ENCODE results near the gene BACH2. TPM values are rescaled to one million over a fixed set of nuclear protein-coding genes. Genes with fewer than 3 reads are reported as not detected.
A peak's percentile ranks its signal among the peaks of the same experiment; 100 is the strongest.

BACH2 gene
- polyA plus RNA-seq, 1 of the 3 experiments (the other 2 are of a cell fraction): 0.46 TPM

- no peak overlapping the region for H3K4me2 ChIP-seq
- CTCF ChIA-PET: interaction anchor here (1.4 kb wide), 1 partner anchor 10 kb away, joined by 4 read pairs; no protein-coding TSS in a partner anchor
Observed at GRCh38 chr6:90008908-90009501, 287.6 kb downstream of the BACH2 start.

GRCh38 chr6:90008189-90008907 lies 288.3 kb downstream of the BACH2 start:
- no peak overlapping the region for H3K4me3 ChIP-seq (ENCODE audit: low read depth in 2 of 2, low read length in 1 of 2)
- 92% methylated on average over 9 of the region's 9 CpGs for WGBS (ENCODE audit: low lambda C conversion rate)
- H3K4me2 ChIP-seq: no peak overlapping the region
- peaks cover 15% of the 10 kb centered on the region for H3F3A ChIP-seq (replicated peaks; ENCODE audit: insufficient read depth)
- no peak overlapping the region for H2AFZ ChIP-seq (ENCODE audit: low read depth)
- no peaks in the 10 kb centered on the region for H3K79me2 ChIP-seq (ENCODE audit: insufficient read depth)
- H3K9me3 ChIP-seq: no peaks in the 10 kb centered on the region
- no peaks in the 10 kb centered on the region for H4K20me1 ChIP-seq (ENCODE audit: insufficient read depth)
- DNase-seq: no peak
- peaks cover 0 to 7% of the 10 kb centered on the region in 2 experiments; a peak in 2 of 4 replicates for H3K4me1 ChIP-seq (ENCODE audit: control insufficient read depth in 1 of 2, insufficient read depth in 2 of 2, low read depth in 1 of 2, low read length in 1 of 2)
- ChIA-PET POLR2A (no interaction called here), CTCF (interaction anchor here (1.4 kb wide), 1 partner anchor 9 kb away, joined by 4 read pairs; no protein-coding TSS in a partner anchor)
- no peaks in the 10 kb centered on the region for H3K36me3 ChIP-seq (replicated peaks in 1 of 2; ENCODE audit: control insufficient read depth in 1 of 2, insufficient read depth in 2 of 2, low read length in 1 of 2)
- no peak for TF ChIP-seq FOXM1 (IDR thresholded peaks at IDR 0.05; ENCODE audit: low read depth)
- TF ChIP-seq MEF2A (IDR thresholded peaks at IDR 0.05; ENCODE audit: borderline replicate concordance, low read depth): no peak
- no peak overlapping the region for H3K9ac ChIP-seq
- peak overlapping the region; percentile 43 to 58; a peak in 3 of 4 replicates for H3K27ac ChIP-seq (ENCODE audit: low read depth in 2 of 2, low read length in 1 of 2)
- H3K9me2 ChIP-seq: no peaks in the 10 kb centered on the region
- H3K27me3 ChIP-seq (ENCODE audit: insufficient read depth): no peaks in the 10 kb centered on the region

More at GRCh38 chr6:90008908-90009501, 287.6 kb downstream of the BACH2 start:
- no peak overlapping the region for H3K9ac ChIP-seq
- no peaks in the 10 kb centered on the region for H3K9me3 ChIP-seq
- POLR2A ChIA-PET: no interaction called here
- H3K27ac ChIP-seq (ENCODE audit: low read depth in 2 of 2, low read length in 1 of 2): peak overlapping the region; percentile 43 to 58; a peak in 3 of 4 replicates
- no peaks in the 10 kb centered on the region for H3K79me2 ChIP-seq (ENCODE audit: insufficient read depth)
- peaks cover 0 to 7% of the 10 kb centered on the region in 2 experiments; a peak in 2 of 4 replicates for H3K4me1 ChIP-seq (ENCODE audit: control insufficient read depth in 1 of 2, insufficient read depth in 2 of 2, low read depth in 1 of 2, low read length in 1 of 2)
- no peaks in the 10 kb centered on the region for H3K36me3 ChIP-seq (replicated peaks in 1 of 2; ENCODE audit: control insufficient read depth in 1 of 2, insufficient read depth in 2 of 2, low read length in 1 of 2)
- DNase-seq: no peak
- H3K27me3 ChIP-seq (ENCODE audit: insufficient read depth): no peaks in the 10 kb centered on the region
- WGBS (ENCODE audit: low lambda C conversion rate): 76% methylated on average over 1 of the region's 1 CpG
- no peaks in the 10 kb centered on the region for H3K9me2 ChIP-seq
- no peak overlapping the region for H3K4me3 ChIP-seq (ENCODE audit: low read depth in 2 of 2, low read length in 1 of 2)
- H4K20me1 ChIP-seq (ENCODE audit: insufficient read depth): no peaks in the 10 kb centered on the region
- H2AFZ ChIP-seq (ENCODE audit: low read depth): no peak overlapping the region
- TF ChIP-seq PBX3 (IDR thresholded peaks at IDR 0.05) (peak; percentile 64), FOSL2 (IDR thresholded peaks at IDR 0.05; ENCODE audit: borderline replicate concordance, low read depth) (peak; percentile 21; the same call in 1 of the 2 replicates), NFIC (IDR thresholded peaks at IDR 0.05; ENCODE audit: borderline replicate concordance) (no peak)
- peaks cover 15% of the 10 kb centered on the region for H3F3A ChIP-seq (replicated peaks; ENCODE audit: insufficient read depth)

GRCh38 chr6:90005048-90005827 lies 291.4 kb downstream of the BACH2 start:
- H3K4me3 ChIP-seq (ENCODE audit: low read depth in 2 of 2, low read length in 1 of 2): no peak overlapping the region
- no peaks in the 10 kb centered on the region for H3K36me3 ChIP-seq (replicated peaks in 1 of 2; ENCODE audit: control insufficient read depth in 1 of 2, insufficient read depth in 2 of 2, low read length in 1 of 2)
- no peaks in the 10 kb centered on the region for H3K9me3 ChIP-seq
- H3K27me3 ChIP-seq (ENCODE audit: insufficient read depth): no peaks in the 10 kb centered on the region
- ChIA-PET CTCF (no interaction called here), POLR2A (no interaction called here)
- H3K4me2 ChIP-seq: no peak overlapping the region
- no peaks in the 10 kb centered on the region for H4K20me1 ChIP-seq (ENCODE audit: insufficient read depth)
- no peak for DNase-seq
- H3K79me2 ChIP-seq (ENCODE audit: insufficient read depth): no peaks in the 10 kb centered on the region
- H3K9me2 ChIP-seq: no peaks in the 10 kb centered on the region
- no peak overlapping the region for H3K9ac ChIP-seq
- H3F3A ChIP-seq (replicated peaks; ENCODE audit: insufficient read depth): peaks cover 9% of the 10 kb centered on the region
- H3K27ac ChIP-seq (ENCODE audit: low read depth in 2 of 2, low read length in 1 of 2): no peak overlapping the region
- no peak overlapping the region for H2AFZ ChIP-seq (ENCODE audit: low read depth)
- WGBS (ENCODE audit: low lambda C conversion rate): 92% methylated on average over 9 of the region's 9 CpGs
- H3K4me1 ChIP-seq (ENCODE audit: control insufficient read depth in 1 of 2, insufficient read depth in 2 of 2, low read depth in 1 of 2, low read length in 1 of 2): peaks cover 4 to 7% of the 10 kb centered on the region in 2 experiments; a peak in 2 of 4 replicates
- TF ChIP-seq RXRA (IDR thresholded peaks at IDR 0.05; ENCODE audit: borderline replicate concordance, low read depth) (no peak), CTCF (IDR thresholded peaks at IDR 0.05) (no peak), USF2 (IDR thresholded peaks at IDR 0.05; ENCODE audit: borderline replicate concordance, low read depth, low read length) (no peak), EZH2phosphoT487 (IDR thresholded peaks at IDR 0.05; ENCODE audit: borderline replicate concordance, low read depth) (no peak), TCF12 (IDR thresholded peaks at IDR 0.05) (no peak), EP300 (IDR thresholded peaks at IDR 0.05; ENCODE audit: borderline replicate concordance in 1 of 2, low read depth in 1 of 2, low read length in 1 of 2) (no peak), NFIC (IDR thresholded peaks at IDR 0.05; ENCODE audit: borderline replicate concordance) (no peak), POLR2AphosphoS5 (IDR thresholded peaks at IDR 0.05; ENCODE audit: low read depth, low read length) (no peak)

Measured in SK-N-SH (cell line).